Lung (tissue), 12 donors: ENCODE results near the gene NPIPB2. TPM values are rescaled to one million over a fixed set of nuclear protein-coding genes. Genes with fewer than 3 reads are reported as not detected.
"Not testable (repeated sequence)": the region's sequence is repeated elsewhere in the genome, so short reads cannot be mapped to it uniquely, and the experiment has no call there.

Experiments
- ATAC-seq: fragments of 200-7000 bp; cut with Tn5 transposase; one replicate; pipeline ENCODE4 v1.9.1; 2020; ENCODE audit warnings: moderate number of reproducible peaks; ENCODE audit not compliant: insufficient read depth, low FRiP score
- DNase-seq, 3 donors: peaks; one replicate each; pipeline ENCODE4 v3.0.0-alpha.2; 2013 to 2017
- H3K27ac ChIP-seq, 2 donors: one replicate each; pipeline ENCODE4 v1.5.1; 2013; ENCODE audit warnings: mild to moderate bottlenecking in 2 of 2, moderate library complexity in 2 of 2, control low read depth in 1 of 2, inconsistent platforms in 1 of 2, low read depth in 1 of 2, low read length in 1 of 2
- H3K27me3 ChIP-seq, 3 donors: one replicate each; pipeline ENCODE4 v1.5.1; 2013; ENCODE audit warnings: low read length in 2 of 3; ENCODE audit not compliant: control insufficient read depth in 3 of 3, insufficient read depth in 3 of 3
- H3K36me3 ChIP-seq, 4 donors: one replicate each; pipeline ENCODE4 v1.5.1; 2013; ENCODE audit warnings: low read length in 4 of 4, mild to moderate bottlenecking in 1 of 4, moderate library complexity in 1 of 4; ENCODE audit not compliant: control insufficient read depth in 4 of 4, insufficient read depth in 4 of 4
- H3K4me1 ChIP-seq, 5 donors: one replicate each; pipeline ENCODE4 v1.5.1; 2013; ENCODE audit warnings: low read length in 5 of 5, mild to moderate bottlenecking in 2 of 5, moderate library complexity in 1 of 5; ENCODE audit not compliant: control insufficient read depth in 5 of 5, insufficient read depth in 5 of 5
- H3K4me3 ChIP-seq: one replicate; pipeline ENCODE4 v1.5.1; 2013; ENCODE audit warnings: mild to moderate bottlenecking, control low read depth, moderate library complexity
- H3K9ac ChIP-seq, 2 donors: one replicate each; pipeline ENCODE4 v1.5.1; 2013; ENCODE audit warnings: low read length in 2 of 2, control low read depth in 1 of 2; ENCODE audit not compliant: insufficient read depth in 1 of 2
- H3K9me3 ChIP-seq, 4 donors: one replicate each; pipeline ENCODE4 v1.5.1; 2013; ENCODE audit warnings: low read length in 3 of 4, mild to moderate bottlenecking in 1 of 4, moderate library complexity in 1 of 4; ENCODE audit not compliant: control insufficient read depth in 4 of 4, insufficient read depth in 3 of 4
- WGBS, 2 donors: extraction: QIAGEN DNeasy Blood & Tissue Kit; methylation state at CpG; one replicate each; pipeline ENCODE4 v1.1.7; 2013; 5-methylcytosine and 5-hydroxymethylcytosine counted together
- polyA plus RNA-seq, 2 donors: library from polyadenylated mRNA; stranded (reverse); fragments of 200-250 nt; gene quantifications; one replicate each; pipeline ENCODE4 v1.2.1, GENCODE V29; 2013
- total RNA-seq, 2 donors: library from RNA; depleted of rRNA in 1 of 2; stranded (reverse); fragments of >200 nt in 1 of 2; gene quantifications; one replicate each; pipeline ENCODE4 v1.2.1, GENCODE V29; 2014 to 2021
- TF ChIP-seq, protein P1 (sequence below): IDR thresholded peaks from 2 replicates; pipeline ENCODE4 v1.5.1; 2012; ENCODE audit warnings: mild to moderate bottlenecking; ENCODE audit errors: control extremely low read depth, extremely low read depth
- donor health status: control.
- donor health status: control.
- donor health status: Bipolar disorder and iron deficiency.
- donor health status: healthy.
- donor health status: DM: yes; HTN: yes; CAD: no.

The NPIPB2 gene
- total and polyA plus RNA-seq, 4 donors = 5.5 to 10.1 (median 7.5) TPM

DNA sequence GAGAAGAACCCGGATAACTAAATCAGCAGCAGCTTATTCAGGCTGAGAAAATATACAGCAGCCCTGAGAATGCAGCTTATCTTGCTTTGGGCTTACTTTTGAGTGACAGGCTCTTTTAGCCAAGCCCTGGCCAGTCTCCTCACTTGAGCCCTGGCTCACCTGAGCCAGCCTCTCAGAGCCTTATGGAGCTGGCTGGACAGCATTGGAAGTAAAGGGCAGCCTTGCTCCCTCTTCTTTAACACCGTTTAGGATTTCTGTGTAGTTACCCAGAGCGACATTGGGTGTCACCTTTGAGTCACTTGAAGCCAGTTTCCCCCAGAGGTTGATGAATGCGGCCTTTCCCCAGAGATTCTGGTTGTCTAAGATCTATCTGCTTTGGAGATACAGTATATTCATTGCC is 7.7 kb upstream of the NPIPB2 start:
- ATAC-seq = peak; percentile 87
- no peaks in the 10 kb centered on the region for H3K27me3 ChIP-seq

DNA sequence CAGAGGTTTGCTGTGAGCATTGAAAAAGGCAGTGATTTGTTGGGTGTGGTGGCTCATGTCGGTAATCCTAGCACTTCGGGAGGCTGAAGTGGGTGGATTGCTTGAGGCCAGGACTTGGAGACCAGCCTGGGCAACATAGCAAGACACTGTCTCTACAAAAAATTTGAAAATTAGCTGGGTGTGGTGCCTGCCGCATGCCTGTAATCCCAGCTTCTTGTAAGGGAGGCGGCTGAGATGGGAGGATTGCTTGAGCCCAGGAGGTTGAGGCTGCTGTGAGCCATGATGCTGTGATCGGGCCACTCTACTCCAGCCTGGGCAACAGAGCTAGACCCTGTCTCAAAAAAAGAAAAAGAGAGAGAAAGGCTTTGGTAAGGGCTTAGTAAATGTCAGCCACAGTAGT is 7.0 kb upstream of the NPIPB2 start:
- peaks cover 0 to 1% (median 0%) of the 10 kb centered on the region in 5 donors for H3K4me1 ChIP-seq
- TF ChIP-seq, protein P1, sequence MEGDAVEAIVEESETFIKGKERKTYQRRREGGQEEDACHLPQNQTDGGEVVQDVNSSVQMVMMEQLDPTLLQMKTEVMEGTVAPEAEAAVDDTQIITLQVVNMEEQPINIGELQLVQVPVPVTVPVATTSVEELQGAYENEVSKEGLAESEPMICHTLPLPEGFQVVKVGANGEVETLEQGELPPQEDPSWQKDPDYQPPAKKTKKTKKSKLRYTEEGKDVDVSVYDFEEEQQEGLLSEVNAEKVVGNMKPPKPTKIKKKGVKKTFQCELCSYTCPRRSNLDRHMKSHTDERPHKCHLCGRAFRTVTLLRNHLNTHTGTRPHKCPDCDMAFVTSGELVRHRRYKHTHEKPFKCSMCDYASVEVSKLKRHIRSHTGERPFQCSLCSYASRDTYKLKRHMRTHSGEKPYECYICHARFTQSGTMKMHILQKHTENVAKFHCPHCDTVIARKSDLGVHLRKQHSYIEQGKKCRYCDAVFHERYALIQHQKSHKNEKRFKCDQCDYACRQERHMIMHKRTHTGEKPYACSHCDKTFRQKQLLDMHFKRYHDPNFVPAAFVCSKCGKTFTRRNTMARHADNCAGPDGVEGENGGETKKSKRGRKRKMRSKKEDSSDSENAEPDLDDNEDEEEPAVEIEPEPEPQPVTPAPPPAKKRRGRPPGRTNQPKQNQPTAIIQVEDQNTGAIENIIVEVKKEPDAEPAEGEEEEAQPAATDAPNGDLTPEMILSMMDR = no peak
- no peak overlapping the region for H3K9ac ChIP-seq
- ATAC-seq = no peak
- H3K27me3 ChIP-seq = no peaks in the 10 kb centered on the region
- no peak overlapping the region for H3K4me3 ChIP-seq
- no peak overlapping the region for H3K27ac ChIP-seq
- 78 to 91% methylated on average over 5 of the region's 5 CpGs for WGBS, 2 donors
- no peak for DNase-seq
- no peaks in the 10 kb centered on the region for H3K9me3 ChIP-seq
- no peaks in the 10 kb centered on the region for H3K36me3 ChIP-seq

More for the DNA sequence above, 7.7 kb upstream of the NPIPB2 start:
- H3K4me1 ChIP-seq = peaks cover 0 to 1% (median 0%) of the 10 kb centered on the region in 5 donors
- TF ChIP-seq, protein P1 = peak; percentile 26
- no peaks in the 10 kb centered on the region for H3K36me3 ChIP-seq
- 15 to 26% methylated on average over 4 of the region's 4 CpGs for whole genome bisulfite sequencing, 2 donors
- no peaks in the 10 kb centered on the region for H3K9me3 ChIP-seq
- H3K9ac ChIP-seq = no peak overlapping the region
- peak; percentile 38 to 61 (median 40) for DNase-seq
- H3K4me3 ChIP-seq = no peak overlapping the region
- no peak overlapping the region for H3K27ac ChIP-seq

DNA sequence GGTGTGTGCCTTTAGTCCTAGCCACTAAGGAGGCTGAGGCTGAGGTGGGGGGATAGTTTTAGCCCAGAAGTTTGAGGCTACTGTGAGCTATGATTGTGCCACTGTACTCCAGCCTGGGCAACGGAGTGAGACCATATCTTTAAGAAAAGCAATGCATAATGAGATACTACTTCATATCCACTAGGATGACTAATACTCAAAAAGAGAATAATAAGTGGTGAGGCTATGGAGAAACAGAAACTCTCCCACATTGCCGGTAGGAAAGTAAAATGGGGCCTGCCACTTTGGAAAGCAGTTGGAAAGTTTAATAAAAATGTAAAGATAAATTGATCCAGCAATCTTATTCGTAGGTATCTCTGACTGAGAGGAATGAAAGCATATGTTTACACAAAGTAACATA is 4.6 kb upstream of the NPIPB2 start:
- 82 to 88% methylated on average over 3 of the region's 3 CpGs for WGBS, 2 donors

DNA sequence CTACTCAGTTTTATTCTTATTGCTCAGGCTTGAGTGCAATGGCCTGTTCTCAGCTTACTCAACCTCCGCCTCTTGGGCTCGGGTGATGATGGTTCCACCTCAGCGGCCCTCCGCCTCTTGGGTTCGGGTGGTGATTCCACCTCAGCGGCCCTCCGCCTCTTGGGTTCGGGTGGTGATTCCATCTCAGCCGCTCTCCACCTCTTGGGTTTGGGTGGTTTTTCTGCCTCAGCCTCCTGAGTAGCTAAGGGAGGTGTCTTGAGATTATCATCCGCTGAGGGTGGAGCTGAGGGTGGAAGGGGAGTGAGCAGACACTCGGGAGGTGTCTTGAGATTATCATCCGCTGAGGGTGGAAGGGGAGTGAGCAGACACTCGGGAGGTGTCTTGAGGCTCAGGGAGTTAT is 14.5 kb downstream of the NPIPB2 start:
- 82 to 85% methylated on average over 12 to 13 of the region's 13 CpGs for WGBS, 2 donors
- H3K9me3 ChIP-seq, H3K9ac ChIP-seq, H3K4me1 ChIP-seq, DNase-seq, ATAC-seq, H3K27ac ChIP-seq, H3K4me3 ChIP-seq, H3K36me3 ChIP-seq, H3K27me3 ChIP-seq: not testable (repeated sequence)

More for the DNA sequence above, 4.6 kb upstream of the NPIPB2 start:
- TF ChIP-seq, protein P1 = no peak
- Histone ChIP-seq H3K27ac (no peak overlapping the region), H3K9me3 (no peaks in the 10 kb centered on the region), H3K27me3 (no peaks in the 10 kb centered on the region), H3K4me3 (no peak overlapping the region), H3K9ac (no peak overlapping the region), H3K36me3 (no peaks in the 10 kb centered on the region), H3K4me1 (peaks cover 0 to 1% (median 0%) of the 10 kb centered on the region in 5 donors)
- DNase-seq (no peak), ATAC-seq (no peak)

DNA sequence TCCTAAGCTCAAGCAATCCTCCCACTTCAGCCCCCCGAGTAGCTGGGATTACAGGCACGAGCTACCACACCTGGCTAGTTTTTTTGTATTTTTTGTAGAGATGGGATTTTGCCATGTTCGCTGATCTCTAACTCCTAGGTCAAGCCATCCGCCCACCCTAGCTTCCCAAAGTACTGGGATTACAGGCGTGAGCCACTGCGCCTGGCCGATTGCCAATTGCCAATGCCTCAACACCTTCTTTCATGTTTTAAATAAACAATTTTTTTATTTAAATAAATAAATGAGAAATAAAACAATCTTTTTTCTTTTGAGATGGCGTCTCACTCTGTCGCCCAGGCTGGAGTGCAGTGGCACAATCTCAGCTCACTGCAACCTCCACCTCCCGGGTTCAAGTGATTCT is 17.8 kb downstream of the NPIPB2 start:
- not testable (repeated sequence) for H3K36me3 ChIP-seq
- WGBS, 2 donors = 76 to 84% methylated on average over 10 of the region's 10 CpGs

More for the DNA sequence above, 17.8 kb downstream of the NPIPB2 start:
- not testable (repeated sequence) for H3K27me3 ChIP-seq, ATAC-seq, H3K4me3 ChIP-seq, DNase-seq, H3K27ac ChIP-seq, H3K9ac ChIP-seq, H3K4me1 ChIP-seq, H3K9me3 ChIP-seq
